Left ventricle myocardium superior (tissue), 1 donor: ENCODE results near the gene TMPRSS6. TPM values are rescaled to one million over a fixed set of nuclear protein-coding genes. Genes with fewer than 3 reads are reported as not detected.

Experiments used
- ATAC-seq: fragments of 200-7000 bp; cut with Tn5 transposase; one replicate; pipeline ENCODE4 v1.9.1; 2020; ENCODE audit warnings: mild to moderate bottlenecking, moderate library complexity
- DNase-seq: peaks from one replicate; pipeline ENCODE4 v3.0.0-alpha.2; 2020
- intact Hi-C: fragments of 100-400 bp; cut with micrococcal nuclease; formaldehyde crosslinking; loops from one replicate; pipeline ENCODE4 v1.11.0; 2022
- total RNA-seq: library from RNA; stranded (reverse); fragmentation: NEBNext Ultra II Directional; extraction: Animal tissue kit (Norgen Biotek cat#: 25700); gene quantifications from one replicate; pipeline ENCODE4 v1.2.1, GENCODE V29; 2021
- donor health status: DM: no; HTN: yes; CAD: no; lungs with severe emphysema.

TMPRSS6 gene
- total RNA-seq, 1 donor from 2014 or later, result not detected

GRCh38 chr22:37058917-37059701, 50.4 kb downstream of the TMPRSS6 start:
- no peak for DNase-seq
- ATAC-seq, result no peak
- intact Hi-C loops, result no loop called here

DNA sequence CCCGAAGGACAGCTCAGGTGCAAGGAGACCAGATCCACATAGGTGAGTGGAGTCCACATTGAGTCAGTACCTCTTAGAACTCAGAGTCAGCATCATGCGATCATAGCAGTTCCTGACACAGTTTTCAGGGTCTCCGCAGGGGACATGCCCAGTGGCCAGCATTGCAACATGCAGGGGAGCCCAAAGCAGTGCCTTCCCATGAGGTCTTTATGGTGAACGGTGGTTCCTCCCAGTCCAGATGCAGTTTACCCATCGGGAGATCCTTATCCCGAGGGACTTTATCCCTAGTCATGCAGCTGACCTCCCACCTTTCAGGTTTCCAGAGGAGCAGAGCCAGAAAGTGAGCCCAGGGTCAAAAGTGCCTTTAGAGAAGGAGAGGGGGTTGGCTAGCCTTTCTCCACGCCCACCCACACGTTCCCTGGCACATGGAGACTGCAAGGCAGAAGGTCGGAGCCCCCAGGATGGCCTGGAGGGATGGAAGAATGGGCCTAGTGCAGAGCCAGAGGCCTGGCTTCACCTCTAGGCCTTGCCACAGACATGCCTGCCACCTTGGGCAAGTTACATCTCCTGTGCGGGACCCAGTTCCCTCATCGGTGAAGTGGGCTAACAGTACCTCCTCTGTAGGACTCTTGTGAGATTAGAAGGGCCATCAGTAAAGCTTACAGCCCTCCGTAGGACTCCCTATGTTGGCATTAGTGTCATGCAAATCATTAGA, 51.6 kb downstream of the TMPRSS6 start:
- DNase-seq (no peak), ATAC-seq (no peak)
- intact Hi-C loops, result no loop called here

DNA sequence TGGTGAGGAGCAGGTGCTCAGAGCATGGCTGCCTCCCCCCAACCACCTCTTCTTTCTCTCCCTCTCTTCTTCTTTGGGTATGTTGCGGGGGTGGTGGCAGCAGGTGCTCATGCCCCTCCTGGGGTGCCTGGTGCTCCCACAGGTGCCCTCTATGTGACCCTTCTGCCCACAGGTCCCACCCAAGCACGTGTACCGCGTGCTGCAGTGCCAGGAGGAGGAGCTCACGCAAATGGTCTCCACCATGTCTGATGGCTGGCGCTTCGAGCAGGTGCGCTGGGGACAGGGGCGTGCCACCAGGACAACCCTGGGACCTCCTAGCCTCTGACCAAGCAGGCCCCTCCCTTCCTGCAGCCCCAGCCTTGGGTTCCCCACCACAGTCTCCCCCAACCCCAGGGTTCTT, 52.3 kb downstream of the TMPRSS6 start:
- DNase-seq, result no peak
- no peak for ATAC-seq
- intact Hi-C loops, result no loop called here

GRCh38 chr22:37056246-37056645, 53.3 kb downstream of the TMPRSS6 start:
- intact Hi-C loops, result no loop called here
- DNase-seq (no peak), ATAC-seq (no peak)

GRCh38 chr22:37054600-37055365, 54.7 kb downstream of the TMPRSS6 start:
- DNase-seq (no peak), ATAC-seq (no peak)
- intact Hi-C loops, result no loop called here

DNA sequence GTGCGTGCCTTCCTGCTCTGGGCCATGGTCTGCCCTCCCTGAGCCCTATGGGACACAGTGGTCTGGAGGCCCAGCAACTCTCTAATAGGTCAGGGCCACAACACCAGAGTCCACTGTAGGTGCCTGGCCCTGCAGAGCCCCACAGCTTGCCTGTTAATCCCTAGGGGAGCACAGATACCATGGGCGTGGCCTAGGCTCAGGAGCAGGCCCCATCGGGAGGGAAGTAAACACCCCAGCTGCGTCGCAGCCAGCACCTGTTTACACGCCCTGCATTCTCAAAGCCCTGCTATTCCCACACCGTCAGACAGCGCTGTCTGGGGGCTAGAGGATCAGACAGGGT, 55.5 kb downstream of the TMPRSS6 start:
- DNase-seq (no peak), ATAC-seq (no peak)

DNA sequence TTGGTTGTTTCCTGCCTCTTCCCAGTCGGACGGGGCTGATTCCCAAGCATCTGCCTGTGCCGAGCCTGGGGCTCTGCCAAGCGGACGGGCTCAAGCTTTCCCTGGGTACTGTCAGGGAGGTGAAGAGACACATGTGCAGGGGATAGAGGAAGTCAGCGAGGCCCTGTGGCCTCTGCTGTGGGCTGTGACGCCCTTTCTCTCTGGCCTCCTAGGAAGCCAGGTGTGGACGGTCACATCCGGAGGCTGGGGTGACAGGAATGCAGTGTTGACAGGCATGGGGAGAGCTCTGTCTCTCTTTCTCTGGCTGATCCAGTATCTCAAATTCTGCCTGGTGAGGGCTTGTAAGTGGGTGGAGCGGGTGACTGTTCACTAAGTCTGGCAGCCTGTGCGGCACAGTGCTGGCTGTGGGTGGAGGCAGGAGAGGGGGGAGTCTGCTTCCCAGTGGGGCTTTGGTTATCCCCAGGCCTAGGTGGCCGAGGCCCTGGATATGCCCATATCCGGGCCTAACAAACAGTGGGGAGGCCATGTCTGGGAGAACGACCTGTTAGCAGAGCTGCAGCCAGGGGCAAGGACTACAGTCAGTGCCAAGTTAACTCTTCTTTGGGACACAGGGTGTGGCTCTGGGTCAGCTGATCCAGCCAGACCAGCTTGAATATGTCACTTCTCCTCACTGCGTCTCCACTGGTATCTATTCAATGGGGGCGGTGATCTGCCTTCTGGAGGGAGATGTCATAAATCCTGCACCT, 56.0 kb downstream of the TMPRSS6 start:
- peak; percentile 72 for DNase-seq
- peak; percentile 78 for ATAC-seq
- intact Hi-C loops, result no loop called here

More for the DNA sequence above, 55.5 kb downstream of the TMPRSS6 start:
- intact Hi-C loops, result no loop called here

- intact Hi-C loops, result no loop called here
- DNase-seq (no peak), ATAC-seq (no peak)
These were observed 56.9 kb downstream of the TMPRSS6 start for GRCh38 chr22:37052386-37053309.

DNA sequence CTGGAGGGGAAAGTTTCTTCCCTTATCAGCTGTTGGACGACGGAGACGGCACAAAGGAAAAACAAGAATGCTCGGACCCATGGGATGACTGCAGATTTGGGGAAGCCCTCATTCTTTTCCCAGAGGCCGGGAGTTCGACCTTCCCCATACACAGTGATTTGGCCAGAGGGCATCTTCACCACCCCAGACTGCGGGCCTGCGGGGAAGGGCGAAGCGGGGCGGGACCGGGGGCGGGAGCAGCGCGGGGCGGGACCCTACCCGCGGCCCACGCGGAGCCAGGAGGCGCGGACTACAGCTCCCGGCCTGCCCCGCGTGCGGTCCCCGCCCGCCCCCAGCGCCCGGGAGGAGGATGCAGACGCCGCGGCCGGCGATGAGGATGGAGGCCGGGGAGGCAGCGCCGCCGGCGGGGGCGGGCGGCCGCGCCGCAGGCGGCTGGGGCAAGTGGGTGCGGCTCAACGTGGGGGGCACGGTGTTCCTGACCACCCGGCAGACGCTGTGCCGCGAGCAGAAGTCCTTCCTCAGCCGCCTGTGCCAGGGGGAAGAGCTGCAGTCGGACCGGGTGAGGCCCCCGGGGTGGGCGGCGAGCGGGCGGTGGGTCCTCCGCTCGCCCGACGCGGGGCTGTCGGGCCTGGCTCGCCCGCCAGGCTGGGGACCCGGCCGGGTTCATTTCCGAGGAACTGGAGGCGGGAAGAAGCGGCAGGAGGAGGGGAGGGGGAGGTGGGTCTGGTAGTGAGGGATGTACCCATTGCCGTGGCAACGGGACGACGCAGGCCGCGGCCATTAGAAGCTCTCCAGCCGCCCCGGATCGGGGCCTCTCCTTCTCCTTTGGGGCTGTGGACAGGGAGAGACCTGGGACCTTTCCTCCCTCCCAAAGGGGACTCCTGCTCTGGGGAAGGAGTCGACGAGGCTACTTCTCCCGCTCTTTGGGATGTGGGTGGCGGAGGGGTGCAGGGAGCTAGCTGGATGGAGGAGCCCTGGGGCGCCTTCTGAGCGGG, 57.8 kb downstream of the TMPRSS6 start, which contains the start of gene KCTD17:
KCTD17 (plus strand) TSS at position 352 of the 995 bp plus-strand sequence; CDS start at position 371, 19 bp downstream.
- intact Hi-C loops, result no loop called here
- DNase-seq, result peak; percentile 87
- ATAC-seq, result peak; percentile 90

DNA sequence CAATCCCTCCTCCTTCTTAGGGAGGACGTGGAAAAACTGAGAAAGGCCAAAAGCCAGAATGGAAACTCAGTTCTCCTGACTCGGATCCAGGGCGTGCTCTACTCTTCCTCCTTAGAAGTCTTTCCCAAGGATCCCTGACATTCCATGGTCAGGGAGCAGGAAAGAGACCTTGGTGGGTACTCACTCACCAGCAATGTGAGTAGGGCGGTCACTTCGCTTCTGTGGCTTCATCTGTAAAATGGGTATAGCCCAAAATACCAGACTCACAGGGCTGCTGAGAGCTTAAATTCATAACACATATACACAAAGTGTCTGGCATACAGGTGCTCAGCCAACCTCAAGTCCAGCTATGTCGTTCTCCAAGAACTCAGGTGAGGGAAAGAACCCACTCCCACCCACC, 58.6 kb downstream of the TMPRSS6 start:
- no peak for DNase-seq
- intact Hi-C loops, result no loop called here
- no peak for ATAC-seq

DNA sequence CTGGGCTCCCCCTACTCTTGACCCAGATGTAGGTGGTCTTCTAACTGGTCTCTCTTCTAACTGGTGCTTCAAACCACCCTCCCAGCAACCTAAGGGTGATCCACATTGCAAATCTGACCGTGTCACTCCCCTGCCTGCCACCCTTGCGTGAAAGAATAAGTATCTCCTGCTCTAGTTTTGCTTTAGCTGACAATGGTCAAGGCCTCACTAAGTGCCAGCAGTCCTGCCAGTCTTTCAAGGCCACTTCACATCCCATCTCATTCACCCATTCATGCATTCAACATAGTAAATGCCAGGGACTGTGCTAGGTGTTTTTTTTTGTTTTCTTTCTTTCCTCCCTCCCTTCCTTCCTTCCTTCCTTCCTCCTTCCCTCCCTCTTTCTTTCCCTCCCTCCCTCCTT, 60.3 kb downstream of the TMPRSS6 start:
- ATAC-seq, result no peak
- intact Hi-C loops, result no loop called here
- no peak for DNase-seq

DNA sequence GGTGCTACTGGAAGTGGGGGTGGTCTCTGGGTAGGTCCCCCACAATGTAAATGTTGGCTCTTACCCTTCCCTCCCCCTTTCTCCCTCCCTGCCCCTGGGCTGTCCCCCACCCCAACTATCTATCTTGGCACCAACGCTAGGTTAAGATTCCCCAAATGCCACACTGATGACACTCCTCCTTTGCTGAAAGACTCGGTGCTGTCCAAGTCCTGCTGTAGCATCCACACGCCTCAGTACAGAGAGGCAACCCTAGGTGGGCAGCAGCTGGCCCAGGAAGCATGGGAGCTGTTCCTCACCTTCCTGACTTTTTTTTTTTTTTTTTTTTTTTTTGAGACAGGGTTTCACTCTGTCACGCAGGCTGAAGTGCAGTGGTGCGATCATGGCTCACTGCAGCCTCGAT, 61.4 kb downstream of the TMPRSS6 start:
- intact Hi-C loops, result no loop called here
- DNase-seq (no peak), ATAC-seq (no peak)

DNA sequence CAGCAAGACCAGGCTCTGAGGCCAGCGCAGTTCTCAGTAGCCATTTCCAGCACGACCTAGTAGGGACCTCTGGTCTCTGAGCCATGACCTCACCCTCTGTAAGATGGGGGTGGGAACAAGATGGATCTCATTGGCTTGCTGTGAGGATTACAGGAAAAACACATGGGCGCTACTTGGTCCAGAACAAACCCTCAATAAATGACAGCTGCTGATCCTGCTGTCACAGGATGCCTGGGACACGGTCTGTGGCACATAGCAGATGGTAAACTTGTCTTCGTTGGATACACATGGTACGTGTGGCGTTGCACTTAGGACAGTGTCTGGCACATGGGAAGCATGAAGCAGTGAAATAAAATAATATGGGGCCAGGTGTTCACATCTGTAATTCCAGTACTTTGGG, 62.5 kb downstream of the TMPRSS6 start:
- intact Hi-C loops, result no loop called here
- ATAC-seq (no peak), DNase-seq (no peak)

DNA sequence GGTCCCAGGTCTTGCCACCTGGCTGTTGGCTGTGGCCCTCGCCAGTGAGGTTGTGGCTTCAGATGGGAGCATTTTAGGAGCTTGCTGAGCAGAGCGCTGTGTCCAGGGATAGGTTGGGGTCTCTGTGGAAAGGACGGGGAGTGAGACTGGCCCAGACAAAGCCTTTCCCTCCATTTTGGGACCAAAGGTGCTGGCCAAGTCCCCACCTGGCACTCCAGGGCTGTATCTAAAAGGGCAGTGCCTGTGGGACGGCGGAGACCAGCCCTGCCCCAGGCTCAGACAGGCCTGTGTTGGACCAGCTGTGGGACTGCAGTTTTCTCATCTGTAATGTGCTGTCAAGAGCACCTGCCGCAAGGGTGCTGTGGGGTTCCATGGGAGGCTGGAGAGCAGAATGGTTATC, 62.9 kb downstream of the TMPRSS6 start:
- ATAC-seq, result no peak
- no peak for DNase-seq
- intact Hi-C loops, result no loop called here

- no peak for DNase-seq
- intact Hi-C loops, result no loop called here
These were observed 63.6 kb downstream of the TMPRSS6 start for GRCh38 chr22:37045958-37046357.

DNA sequence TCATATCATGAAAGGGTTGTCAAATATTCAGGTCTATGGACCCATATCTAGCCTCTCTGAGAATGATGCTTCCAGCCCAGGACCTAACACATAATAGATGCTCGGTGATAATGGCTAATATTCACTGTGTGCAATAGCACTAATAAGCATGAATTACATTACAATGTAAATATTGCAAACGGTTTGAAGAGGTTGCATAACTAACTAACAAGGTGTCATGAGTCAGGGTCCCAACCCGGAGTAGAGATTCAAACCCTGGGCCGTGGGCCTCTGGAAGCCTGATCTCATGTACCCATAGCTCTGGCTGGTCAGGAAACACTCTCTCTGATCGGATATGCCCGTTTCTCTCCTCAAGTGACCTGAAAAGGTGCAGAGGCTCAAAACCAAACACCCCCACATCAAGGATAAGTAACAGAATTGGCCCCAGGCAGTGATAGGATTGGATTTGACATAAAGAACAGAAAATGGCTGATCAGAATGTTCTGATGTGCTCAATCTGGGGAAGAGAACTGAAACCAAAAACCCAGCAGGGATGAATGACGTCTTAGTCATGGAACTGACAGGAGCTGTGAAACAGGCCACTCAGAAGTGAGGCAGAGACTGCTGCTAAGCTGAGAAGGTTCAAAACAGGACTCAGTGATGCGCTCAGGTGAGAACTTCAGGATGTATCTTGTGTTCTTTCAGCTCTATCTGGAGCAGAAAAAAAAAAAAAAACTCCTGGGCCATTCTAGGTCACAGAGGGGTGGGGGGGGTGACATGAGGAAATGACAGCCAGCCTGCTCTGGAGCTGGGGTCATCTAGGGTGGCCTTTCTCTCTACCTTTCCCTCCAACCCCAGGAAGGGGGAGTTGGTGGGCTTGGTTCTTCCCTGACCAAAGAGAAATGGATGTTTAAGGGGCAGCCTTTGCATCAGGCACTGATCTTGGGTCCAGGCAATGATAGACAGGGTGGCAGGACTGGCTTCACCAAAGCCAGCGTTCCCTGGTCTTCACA, 64.6 kb downstream of the TMPRSS6 start:
- no peak for DNase-seq
- intact Hi-C loops, result no loop called here
- no peak for ATAC-seq

More at GRCh38 chr22:37045958-37046357, 63.6 kb downstream of the TMPRSS6 start:
- ATAC-seq, result no peak
